ENCODE results near the gene NR2F2. TPM values are rescaled to one million over a fixed set of nuclear protein-coding genes. Genes with fewer than 3 reads are reported as not detected.

The NR2F2 gene
- total and polyA plus RNA-seq, 8 donors, result 7.0 to 25.6 (median 14.0) TPM

DNA sequence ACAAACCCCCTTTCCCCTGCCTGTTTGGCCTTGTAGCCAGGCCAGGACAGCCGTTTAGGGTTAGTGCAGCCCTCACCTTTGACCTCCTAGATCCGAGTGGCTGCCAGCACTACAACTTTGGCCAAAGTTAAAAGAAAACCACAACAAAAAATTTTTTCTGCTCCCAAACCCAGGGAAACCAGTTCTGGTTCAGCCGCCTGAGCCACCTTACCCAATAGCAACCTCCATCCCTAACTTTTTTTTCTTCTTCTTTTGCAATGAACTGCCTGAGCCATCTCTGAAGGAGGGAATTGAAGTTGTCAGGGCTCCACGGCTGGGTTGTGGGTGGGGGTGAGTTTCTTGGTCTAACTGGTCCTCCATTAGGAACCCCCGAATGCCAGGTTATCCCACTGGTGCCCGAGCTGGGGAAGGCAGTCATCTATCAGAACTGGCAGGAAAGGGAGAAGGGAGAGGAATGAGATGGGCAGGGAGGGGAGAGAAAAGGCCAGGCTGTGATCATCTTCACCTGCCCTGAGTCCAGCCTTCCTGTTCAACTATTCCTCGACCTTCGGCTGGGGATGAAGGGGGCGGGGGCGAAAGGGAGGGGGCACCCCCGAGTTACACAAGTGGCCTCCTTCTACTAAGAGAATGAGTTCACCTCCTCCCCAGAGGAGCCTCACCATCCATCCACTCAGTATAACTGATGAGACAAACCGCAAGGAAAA lies 6.2 kb upstream of the NR2F2 start:
- Histone ChIP-seq H3K9me3 (no peaks in the 10 kb centered on the region), H3K4me3 (peak overlapping the region in 1 of 4 donors; percentile 47), H3K36me3 (no peaks in the 10 kb centered on the region), H3K27me3 (peaks cover 0 to 3% (median 0%) of the 10 kb centered on the region in 4 donors), H3K4me1 (no peaks in the 10 kb centered on the region), H3K27ac (peak overlapping the region in 2 of 4 donors; percentile 55 to 77)
- WGBS, 2 donors, result 42 to 44% methylated on average over 12 of the region's 12 CpGs
- intact Hi-C loops (cut with DNase I), result no loop called here
- TF ChIP-seq, protein P1, sequence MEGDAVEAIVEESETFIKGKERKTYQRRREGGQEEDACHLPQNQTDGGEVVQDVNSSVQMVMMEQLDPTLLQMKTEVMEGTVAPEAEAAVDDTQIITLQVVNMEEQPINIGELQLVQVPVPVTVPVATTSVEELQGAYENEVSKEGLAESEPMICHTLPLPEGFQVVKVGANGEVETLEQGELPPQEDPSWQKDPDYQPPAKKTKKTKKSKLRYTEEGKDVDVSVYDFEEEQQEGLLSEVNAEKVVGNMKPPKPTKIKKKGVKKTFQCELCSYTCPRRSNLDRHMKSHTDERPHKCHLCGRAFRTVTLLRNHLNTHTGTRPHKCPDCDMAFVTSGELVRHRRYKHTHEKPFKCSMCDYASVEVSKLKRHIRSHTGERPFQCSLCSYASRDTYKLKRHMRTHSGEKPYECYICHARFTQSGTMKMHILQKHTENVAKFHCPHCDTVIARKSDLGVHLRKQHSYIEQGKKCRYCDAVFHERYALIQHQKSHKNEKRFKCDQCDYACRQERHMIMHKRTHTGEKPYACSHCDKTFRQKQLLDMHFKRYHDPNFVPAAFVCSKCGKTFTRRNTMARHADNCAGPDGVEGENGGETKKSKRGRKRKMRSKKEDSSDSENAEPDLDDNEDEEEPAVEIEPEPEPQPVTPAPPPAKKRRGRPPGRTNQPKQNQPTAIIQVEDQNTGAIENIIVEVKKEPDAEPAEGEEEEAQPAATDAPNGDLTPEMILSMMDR (IDR thresholded peaks at IDR 0.05), result no peak
- DNase-seq (no peak), FAIRE-seq (no peak), ATAC-seq (no peak)

DNA sequence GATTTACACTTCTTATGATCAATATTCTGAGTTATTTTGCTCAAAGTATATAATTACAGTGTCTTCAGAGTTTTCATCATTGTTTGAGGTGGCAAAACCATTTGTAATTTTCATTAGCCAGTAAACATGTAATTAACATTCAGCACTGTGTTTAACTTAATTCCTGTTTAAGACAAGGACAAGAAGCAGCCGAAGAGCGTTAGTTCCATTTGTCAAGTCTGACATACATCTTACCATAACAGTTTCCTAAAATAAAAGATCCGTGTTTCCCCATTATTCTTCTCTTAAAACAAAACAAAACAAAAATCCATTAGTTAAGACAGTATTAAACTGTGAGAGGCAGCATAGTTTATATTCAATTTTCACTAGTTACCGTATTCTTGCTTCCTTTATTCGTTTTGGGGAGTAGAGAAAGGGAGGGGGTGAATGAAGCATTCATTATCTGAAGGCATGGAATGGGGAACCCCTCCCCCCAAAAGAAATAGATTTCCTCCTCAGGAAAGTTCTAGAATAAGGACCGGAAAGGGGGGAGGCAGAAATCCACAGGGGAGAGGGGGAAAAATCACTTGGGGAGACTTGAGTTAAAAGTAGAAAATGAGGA lies 5.5 kb upstream of the NR2F2 start:
- intact Hi-C loops (cut with DNase I), result no loop called here
- WGBS, 2 donors, result 46 to 51% methylated on average over 6 of the region's 6 CpGs
- no peaks in the 10 kb centered on the region for H3K36me3 ChIP-seq
- H3K27me3 ChIP-seq, result no peaks in the 10 kb centered on the region
- H3K27ac ChIP-seq, result peak overlapping the region in 3 of 4 donors; percentile 0 to 77 (median 55)
- DNase-seq (no peak), FAIRE-seq (no peak), ATAC-seq (no peak)
- TF ChIP-seq, protein P1 (IDR thresholded peaks at IDR 0.05), result no peak
- no peaks in the 10 kb centered on the region for H3K9me3 ChIP-seq
- no peaks in the 10 kb centered on the region for H3K4me1 ChIP-seq
- peak overlapping the region in 2 of 4 donors; percentile 40 to 47 for H3K4me3 ChIP-seq

DNA sequence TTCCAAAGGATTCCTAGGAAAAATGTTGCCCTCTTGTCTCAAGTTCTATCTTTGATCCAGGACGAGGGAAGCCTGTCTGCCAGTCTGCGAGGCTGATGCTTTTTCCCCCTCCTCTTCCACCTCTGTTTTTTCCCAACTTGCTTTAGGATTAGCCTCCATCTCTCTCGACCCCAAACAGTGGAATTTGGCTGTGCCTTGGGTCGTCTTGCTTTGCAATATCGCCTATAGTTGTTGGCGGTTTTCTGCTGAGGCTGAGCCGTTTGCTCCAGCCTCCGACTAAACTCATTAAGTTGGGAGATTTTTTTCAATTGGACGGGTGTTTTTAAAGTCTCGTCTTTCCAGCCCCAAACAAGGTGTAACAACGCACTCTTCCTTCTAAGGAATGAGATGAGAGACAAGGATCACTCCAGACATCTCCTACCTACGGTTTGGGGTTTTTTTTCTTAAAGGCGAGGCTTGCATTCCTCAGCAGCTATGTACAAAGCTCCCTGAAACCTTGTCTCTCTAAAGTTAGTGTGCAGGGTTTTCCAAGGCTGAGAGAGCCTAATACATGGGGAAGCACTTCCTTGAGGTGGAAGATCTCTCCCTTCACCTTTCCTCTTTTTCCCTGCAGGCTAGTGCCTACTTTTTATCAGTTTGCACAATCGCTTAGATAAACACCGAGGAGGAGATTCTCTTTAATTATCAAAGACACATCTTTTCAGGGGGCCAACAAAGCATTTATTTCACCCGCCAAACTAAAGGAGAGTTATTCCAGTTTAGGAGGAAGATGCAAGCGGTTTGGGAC lies 4.8 kb upstream of the NR2F2 start:
- no peak for DNase-seq
- Histone ChIP-seq H3K4me3 (peak overlapping the region in 3 of 4 donors; percentile 0 to 47 (median 40)), H3K27me3 (no peaks in the 10 kb centered on the region), H3K4me1 (no peaks in the 10 kb centered on the region), H3K9me3 (no peaks in the 10 kb centered on the region), H3K27ac (peak overlapping the region in 3 of 4 donors; percentile 0 to 77 (median 55)), H3K36me3 (no peaks in the 10 kb centered on the region)
- no peak for ATAC-seq
- FAIRE-seq, result no peak
- TF ChIP-seq, protein P1 (IDR thresholded peaks at IDR 0.05), result no peak
- intact Hi-C loops (cut with DNase I), result no loop called here
- WGBS, 2 donors, result 28 to 30% methylated on average over 17 of the region's 17 CpGs

DNA sequence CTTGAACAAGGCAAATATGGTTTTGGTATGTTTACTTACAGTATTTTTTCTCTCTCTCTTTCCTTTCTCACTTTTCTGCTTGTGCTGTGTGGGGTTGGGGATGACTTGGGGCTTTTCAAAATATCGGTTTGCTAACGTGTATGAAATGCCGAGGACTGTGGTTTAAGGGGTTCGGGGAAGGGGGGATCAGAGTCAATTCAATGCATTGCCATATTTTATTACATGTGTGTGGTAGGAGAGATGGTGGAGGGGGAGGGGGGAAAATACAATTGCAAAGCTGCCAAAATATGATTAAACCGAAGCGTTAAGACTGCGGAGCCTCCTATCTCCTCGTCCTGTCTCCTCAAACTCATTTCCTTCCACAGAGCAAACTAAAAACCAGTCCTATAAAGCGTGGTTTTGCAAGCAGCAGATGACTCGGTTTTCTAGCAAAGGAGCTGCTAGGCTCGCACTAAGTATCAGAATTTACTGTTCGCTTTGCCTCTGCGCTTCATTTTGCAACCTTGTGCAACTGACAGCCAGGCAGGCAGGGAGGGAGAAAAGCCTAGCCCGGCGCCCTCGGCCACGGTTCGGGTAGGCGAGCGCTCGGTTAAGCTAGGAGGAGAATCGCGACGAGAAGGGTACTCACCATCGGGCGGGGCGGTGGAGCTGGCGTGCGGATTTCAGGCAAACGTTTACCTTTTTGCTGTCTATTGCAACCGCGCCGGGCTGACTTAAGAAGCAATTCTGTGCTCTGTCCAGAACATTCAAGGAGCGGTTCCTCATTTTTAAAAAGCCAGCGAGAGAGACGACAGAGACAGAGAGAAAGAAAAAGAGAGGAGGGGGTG lies 4.0 kb upstream of the NR2F2 start:
- H3K27me3 ChIP-seq, result no peaks in the 10 kb centered on the region
- peak; percentile 5 to 30 (median 17) for ATAC-seq
- H3K4me3 ChIP-seq, result peak overlapping the region; percentile 19 to 47 (median 34)
- no peak for FAIRE-seq
- peak overlapping the region in 3 of 4 donors; percentile 7 to 77 (median 55) for H3K27ac ChIP-seq
- H3K4me1 ChIP-seq, result no peaks in the 10 kb centered on the region
- DNase-seq, result peak in 4 of 6 donors; percentile 41 to 75 (median 63)
- H3K36me3 ChIP-seq, result no peaks in the 10 kb centered on the region
- intact Hi-C loops (cut with DNase I), result no loop called here
- 1% methylated on average over 36 of the region's 36 CpGs for WGBS, 2 donors
- no peaks in the 10 kb centered on the region for H3K9me3 ChIP-seq
- TF ChIP-seq, protein P1 (IDR thresholded peaks at IDR 0.05), result no peak
